GM08714 (cell line): ENCODE results near the gene PTPRC.

Experiments used
- H3K4me3 ChIP-seq: fragments of 200-500 bp; sonication (Bioruptor generic); 2 replicates; pipeline ENCODE4 v1.5.1; 2014; ENCODE audit warnings: mild to moderate bottlenecking, low read length, inconsistent platforms
- ZNF274 ChIP-seq: IDR thresholded peaks from 2 replicates; pipeline ENCODE4 v1.6.1; 2012; ENCODE audit warnings: mild to moderate bottlenecking, low read depth, low read length

The PTPRC gene

DNA sequence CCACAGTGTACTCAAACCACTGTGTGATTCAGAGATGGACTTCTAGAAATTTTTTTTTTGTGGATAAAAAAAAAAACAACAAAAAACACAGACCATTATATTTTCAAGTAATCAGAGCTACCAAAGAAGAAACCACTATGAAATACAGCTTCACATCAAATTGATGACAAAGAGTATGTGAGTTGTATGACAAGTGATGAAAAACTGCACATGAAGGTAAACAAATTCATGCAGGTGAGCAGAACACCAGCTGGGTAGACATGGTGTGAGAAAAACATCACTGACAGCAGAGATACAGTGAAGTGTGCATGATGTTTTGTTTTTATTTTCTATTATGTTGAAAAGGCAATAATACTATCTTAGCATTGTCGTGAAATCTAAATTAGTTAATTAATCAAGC, 8.0 kb upstream of the PTPRC start:
- no peak for TF ChIP-seq ZNF274
- H3K4me3 ChIP-seq: no peak overlapping the region

- no peak overlapping the region for H3K4me3 ChIP-seq
- TF ChIP-seq ZNF274: no peak
Measured at GRCh38 chr1:198631292-198631691, 7.5 kb upstream of the PTPRC start.

DNA sequence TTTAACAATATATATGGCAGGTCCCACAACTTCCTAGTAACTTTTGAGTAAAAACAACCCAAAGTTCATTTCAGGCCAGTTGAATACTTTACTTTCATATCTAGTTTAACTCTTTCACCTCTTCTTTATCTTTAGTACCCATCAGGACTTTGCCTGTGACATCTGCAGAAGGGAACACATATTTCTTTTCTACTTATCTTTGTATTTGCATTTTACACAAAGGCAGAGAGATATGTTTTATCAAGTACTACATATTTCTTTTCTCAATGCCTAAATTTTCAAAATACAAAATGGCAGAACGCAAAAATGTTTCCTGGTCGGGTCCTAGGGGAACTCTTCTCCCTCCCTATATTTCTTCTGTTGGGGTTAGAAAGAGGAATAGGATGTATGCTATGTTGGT, 6.8 kb upstream of the PTPRC start:
- TF ChIP-seq ZNF274: no peak
- no peak overlapping the region for H3K4me3 ChIP-seq

- no peak overlapping the region for H3K4me3 ChIP-seq
- TF ChIP-seq ZNF274: no peak
Measured at GRCh38 chr1:198633675-198634121, 5.1 kb upstream of the PTPRC start.

DNA sequence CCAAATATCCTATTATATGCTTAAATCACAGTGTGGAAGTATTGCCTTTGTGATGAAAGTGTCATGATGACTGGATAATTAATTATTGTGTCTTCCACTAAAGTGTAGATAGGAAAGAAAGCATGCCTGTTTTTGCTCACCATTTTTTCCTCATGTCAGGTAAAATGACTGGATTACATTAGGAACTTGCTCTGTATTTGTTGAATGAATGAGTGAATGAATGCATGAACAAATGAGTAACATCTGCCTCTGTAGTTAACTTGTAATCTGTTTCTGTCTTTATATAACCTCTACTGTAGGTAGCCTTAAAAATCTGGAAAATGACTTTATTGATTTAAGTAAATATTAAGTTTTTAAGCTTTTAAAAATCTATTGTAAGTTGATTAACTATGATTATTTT, 2.9 kb upstream of the PTPRC start:
- TF ChIP-seq ZNF274: no peak
- H3K4me3 ChIP-seq: no peak overlapping the region

DNA sequence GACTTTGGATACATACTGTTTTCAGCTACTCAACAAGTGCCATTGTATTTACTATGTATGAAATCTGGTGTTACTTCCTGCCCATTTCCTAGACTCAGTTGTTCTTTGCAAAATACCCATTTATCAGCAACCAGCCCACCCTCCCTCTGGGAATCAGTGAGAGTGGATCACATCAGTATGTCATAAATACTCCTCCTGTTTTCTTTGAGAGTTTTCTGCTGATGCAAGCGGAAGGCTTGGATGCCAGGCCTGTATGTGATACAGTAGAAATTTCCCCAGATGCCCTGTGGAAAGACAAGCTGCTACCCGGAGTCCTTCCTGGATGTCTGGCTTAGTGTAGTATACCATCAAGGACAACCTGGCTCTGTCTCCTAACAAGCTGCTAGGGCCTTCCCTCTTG, 2.4 kb upstream of the PTPRC start:
- TF ChIP-seq ZNF274: no peak
- no peak overlapping the region for H3K4me3 ChIP-seq

DNA sequence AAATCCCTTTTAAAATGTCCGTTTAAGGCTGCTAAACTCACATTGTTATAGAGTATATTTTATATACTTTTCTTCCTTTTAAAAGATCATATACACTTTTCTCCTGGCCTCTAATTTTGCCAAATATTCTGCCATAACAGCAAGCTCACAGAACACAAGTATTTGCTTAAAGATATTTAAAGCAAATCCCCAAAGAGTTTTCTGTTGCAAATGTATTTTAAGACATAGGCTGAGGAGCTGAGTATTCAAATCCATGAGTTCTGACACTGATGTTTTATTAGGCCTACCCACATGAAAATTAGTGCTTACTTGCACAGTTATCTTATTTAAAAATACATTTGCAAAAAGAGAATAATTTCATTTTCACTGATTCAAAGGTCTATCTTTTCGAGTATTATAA, 1.7 kb upstream of the PTPRC start:
- H3K4me3 ChIP-seq: no peak overlapping the region

GRCh38 chr1:198637916-198638437, 863 bp upstream of the PTPRC start:
- no peak overlapping the region; the same call in 1 of the 2 replicates for H3K4me3 ChIP-seq
- TF ChIP-seq ZNF274: no peak

More for the DNA sequence above, 1.7 kb upstream of the PTPRC start:
- TF ChIP-seq ZNF274: no peak

DNA sequence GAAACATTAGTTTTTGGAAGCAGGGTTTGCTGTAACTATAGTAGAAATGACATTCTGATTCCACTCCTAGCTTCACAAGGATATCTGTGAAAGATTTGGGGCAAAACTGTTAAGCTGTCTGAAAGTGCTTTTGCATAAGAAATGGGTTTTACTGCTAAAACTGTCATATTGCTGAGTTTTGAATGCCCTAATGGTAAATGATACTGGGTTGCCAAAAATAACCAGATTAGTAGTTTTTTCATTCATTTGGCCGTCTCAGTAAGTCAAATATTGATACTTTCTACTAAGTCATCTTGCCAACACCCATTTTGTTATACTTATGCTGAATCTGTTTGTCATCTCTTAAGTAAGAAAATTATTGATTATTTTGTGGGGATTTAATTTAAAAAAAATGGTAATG, 399 bp upstream of the PTPRC start:
- no peak overlapping the region; the same call in 1 of the 2 replicates for H3K4me3 ChIP-seq
- no peak for TF ChIP-seq ZNF274

DNA sequence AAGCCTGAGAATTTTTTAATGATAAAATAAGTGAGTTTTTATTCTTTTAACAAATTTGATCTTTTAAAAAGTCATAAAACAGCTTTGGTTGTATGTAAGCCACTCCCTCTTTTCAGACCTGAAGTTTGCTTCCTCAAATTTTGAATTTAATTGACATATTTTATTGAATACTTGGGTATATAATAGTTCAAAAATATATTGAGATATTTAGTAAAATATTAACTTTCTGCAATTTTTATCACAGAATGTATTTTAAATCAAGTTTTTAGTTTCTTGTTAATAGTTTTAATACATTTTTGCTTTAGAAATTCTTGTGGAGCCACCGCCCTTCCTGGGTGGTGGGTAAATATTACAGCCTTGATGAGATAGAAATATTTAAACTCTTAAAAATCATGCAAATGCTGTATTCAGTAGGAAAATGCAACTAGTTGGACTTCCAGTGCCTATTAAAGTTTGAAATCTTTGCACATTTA, 867 bp downstream of the PTPRC start:
- peak overlapping the region; percentile 72; the same call in 1 of the 2 replicates for H3K4me3 ChIP-seq
- TF ChIP-seq ZNF274: no peak

DNA sequence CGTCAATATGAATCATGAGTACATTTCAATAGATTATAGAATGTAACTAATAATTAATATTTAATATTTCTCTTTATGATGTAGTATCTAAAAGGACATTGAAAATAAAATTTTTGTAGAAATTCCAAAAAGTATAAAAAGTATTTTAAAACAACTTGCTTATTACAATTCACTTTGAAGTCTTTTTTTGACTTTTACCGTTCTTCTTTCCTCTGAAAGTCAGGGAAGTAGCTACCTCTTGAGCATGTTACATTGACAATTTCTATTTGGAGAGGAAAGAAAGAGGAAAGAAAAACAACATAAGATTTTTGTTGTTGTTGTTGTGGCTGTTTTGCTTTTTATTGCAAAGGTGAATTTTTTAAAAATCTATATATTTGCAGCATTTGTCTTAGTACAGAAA, 1.3 kb downstream of the PTPRC start:
- peak overlapping the region; percentile 72; the same call in 1 of the 2 replicates for H3K4me3 ChIP-seq
- TF ChIP-seq ZNF274: no peak

DNA sequence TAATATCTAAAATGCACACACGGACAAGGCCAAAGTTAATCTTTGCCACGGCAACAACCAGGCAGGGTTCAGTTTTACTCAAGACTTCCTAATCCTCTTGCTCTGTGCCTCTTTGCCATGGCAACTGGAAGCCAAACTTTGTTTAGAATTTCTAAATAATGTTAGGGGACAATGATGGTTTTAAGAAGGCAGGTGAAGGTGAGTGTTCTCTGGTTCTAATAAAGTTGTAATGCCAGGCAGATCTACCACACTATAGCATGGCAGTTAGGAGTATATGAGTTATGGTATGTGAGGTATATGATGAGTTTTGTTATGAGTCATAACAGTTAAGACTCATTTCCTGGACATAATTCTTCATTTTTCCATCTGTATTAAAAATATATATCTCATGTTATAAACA, 2.7 kb downstream of the PTPRC start:
- peak overlapping the region; percentile 72 for H3K4me3 ChIP-seq
- TF ChIP-seq ZNF274: no peak

DNA sequence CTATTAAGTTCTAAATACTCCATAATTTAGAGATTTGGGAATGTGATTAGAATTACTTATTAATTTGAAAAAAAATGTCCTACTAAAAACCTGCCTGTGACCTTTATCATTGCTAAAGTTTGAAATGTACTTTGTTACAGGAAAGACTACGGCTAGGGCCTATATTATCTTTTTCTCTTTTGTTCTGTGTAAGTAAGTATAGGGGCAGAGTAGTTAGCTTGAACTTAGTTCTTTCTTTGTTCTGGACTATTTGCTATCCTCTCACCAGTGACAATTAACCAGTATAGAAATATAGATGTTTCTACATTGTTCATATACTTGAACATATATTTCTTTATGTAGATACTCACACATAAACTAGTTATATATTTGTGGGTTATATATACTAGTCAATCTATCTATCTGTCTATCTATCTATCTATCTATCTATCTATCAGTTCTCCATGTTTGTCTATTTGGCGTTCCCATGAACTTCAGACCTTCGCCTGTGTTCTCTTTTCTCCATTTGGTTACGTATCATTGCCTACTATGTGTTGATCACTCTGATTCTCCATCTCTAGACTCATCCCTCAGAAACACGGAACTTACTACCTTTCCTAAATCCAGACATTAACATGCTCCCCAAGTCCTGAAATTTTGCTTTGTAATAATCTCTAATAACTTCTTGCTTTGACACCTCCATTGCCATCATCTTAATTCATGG, 3.3 kb downstream of the PTPRC start:
- TF ChIP-seq ZNF274: no peak
- peak overlapping the region; percentile 11; the same call in 1 of the 2 replicates for H3K4me3 ChIP-seq

DNA sequence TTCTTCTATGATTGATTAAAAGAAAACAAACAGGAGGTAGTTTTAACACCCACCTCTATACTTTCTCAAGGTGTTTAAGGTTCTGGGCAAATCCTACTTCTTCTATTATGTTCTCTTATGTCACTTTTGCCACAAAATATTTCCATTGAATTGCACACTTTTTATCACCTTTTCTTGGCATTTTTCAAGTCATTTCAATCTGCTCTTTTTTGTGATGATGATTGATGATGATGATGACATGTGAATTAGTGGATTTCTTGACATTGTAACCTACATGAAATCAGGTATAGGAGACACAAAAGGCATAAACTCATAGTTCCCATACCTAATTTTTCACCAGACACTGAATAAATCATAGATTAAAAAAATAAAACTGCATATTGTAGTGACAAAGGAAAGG, 4.1 kb downstream of the PTPRC start:
- H3K4me3 ChIP-seq: no peak overlapping the region; the same call in 1 of the 2 replicates
- no peak for TF ChIP-seq ZNF274

DNA sequence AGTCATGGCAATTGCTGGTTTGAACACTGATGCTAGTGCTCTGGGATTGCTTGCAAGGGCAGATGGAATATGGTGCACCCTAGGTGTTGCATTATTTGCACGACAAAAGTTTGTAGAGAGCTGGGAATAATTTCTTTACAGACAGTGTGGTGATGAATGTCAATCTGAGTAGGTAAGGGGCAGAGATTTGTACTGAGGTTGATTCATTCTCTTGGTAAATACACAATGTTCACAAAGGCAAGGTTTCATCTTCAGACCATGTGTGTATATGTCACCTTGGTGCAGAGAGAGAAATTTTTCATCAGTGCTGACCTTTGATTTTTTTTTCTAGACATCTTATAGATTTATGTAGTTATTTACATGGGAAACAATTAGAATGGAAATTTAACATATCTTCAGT, 5.0 kb downstream of the PTPRC start:
- TF ChIP-seq ZNF274: no peak
- H3K4me3 ChIP-seq: peak overlapping the region; percentile 31; the same call in 1 of the 2 replicates
